Measurements from ENCODE around the gene PCSK6.

Gene PCSK6

GRCh38 chr15:101269479-101270223, 219.9 kb downstream of the PCSK6 start:
- intact Hi-C loops (cut with DNase I) = loop anchor here (10.0 kb wide), 1 partner anchor 665 kb away; the partner anchor contains the start of genes ASB7 and LINS1
- no peak for DNase-seq

DNA sequence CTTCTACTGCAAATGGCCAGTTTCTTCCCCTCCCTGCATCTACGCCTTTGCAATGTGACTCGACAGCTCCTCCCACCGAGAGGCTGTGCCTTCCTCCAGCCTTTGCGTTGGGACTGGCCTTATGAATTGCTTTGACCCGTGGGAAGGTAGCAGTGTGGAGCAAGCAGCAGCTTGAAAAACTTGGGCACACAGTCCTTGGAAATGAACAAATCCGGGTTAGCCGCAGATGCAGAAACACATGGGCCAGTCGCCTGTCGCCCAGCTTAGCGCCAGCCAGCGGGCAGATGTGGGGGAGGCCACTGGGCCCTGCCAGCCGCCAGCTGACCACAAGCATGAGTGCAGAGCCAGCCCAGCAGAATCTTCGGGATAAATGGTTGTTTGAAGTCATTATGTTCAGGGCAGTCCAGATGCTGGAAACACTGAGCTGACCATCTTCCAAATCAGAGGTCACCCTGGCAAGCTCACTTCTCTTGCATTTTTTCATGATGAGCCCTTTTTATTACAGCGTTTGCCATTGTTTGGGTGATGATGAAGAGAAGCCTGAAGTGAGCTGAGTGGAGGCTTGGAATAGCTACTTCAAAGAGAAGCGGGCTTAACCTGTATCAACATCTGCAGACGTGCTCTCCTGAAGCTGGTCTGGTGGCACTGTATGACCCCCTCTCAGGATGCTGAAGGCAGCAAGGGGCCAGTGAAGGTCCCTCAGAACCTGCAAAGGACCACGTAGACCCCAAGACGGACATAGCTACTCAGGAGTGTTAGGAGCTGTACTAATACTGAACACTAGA, 222.0 kb downstream of the PCSK6 start:
- intact Hi-C loops (cut with DNase I) = no loop called here
- peak in 41 of 42 donors; percentile 18 to 87 (median 68) for DNase-seq

GRCh38 chr15:101266787-101267186, 222.7 kb downstream of the PCSK6 start:
- intact Hi-C loops (cut with DNase I) = no loop called here
- no peak for DNase-seq

DNA sequence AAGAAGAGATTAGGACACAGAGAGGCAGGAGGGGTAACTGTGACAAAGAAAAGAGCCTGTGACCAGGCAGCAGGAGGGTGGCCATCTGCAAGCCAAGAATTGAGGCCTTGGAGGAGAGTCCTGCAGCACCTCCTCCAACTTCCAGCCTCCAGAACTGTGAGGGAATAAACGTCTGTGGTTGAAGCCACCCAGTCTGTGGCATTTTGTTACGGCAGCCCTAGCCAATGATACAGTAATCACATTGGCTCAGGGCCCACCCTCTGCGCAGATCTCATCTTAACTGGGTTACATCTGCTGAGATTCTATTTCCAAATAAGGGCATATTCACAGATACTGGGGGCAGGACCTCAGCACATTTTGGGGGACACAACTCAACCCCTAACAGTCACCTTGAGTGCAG, 223.5 kb downstream of the PCSK6 start:
- intact Hi-C loops (cut with DNase I) = no loop called here
- DNase-seq = no peak

- DNase-seq = no peak
- intact Hi-C loops (cut with DNase I) = no loop called here
Measured at GRCh38 chr15:101264911-101265641, 224.4 kb downstream of the PCSK6 start.

- DNase-seq = no peak
- intact Hi-C loops (cut with DNase I) = no loop called here
Measured at GRCh38 chr15:101264011-101264410, 225.5 kb downstream of the PCSK6 start.

DNA sequence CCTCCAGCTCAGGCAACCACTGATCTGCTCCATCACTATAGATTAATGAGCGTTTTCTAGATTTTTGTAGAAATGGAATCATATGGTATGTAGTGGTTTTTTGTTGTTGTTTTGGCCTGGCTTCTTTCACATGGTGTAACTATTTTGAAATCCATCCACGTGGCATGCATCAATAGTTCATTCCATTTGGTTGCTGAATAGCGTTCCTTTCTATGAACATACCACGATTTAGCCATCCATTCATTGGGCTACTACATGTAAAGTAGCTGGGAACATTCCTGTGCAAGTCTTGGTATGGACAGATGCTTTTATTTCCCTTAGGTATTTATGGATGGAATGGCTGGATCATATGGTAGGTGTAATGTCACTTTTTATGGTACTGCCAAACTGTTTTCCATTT, 227.0 kb downstream of the PCSK6 start:
- no peak for DNase-seq
- intact Hi-C loops (cut with DNase I) = no loop called here

DNA sequence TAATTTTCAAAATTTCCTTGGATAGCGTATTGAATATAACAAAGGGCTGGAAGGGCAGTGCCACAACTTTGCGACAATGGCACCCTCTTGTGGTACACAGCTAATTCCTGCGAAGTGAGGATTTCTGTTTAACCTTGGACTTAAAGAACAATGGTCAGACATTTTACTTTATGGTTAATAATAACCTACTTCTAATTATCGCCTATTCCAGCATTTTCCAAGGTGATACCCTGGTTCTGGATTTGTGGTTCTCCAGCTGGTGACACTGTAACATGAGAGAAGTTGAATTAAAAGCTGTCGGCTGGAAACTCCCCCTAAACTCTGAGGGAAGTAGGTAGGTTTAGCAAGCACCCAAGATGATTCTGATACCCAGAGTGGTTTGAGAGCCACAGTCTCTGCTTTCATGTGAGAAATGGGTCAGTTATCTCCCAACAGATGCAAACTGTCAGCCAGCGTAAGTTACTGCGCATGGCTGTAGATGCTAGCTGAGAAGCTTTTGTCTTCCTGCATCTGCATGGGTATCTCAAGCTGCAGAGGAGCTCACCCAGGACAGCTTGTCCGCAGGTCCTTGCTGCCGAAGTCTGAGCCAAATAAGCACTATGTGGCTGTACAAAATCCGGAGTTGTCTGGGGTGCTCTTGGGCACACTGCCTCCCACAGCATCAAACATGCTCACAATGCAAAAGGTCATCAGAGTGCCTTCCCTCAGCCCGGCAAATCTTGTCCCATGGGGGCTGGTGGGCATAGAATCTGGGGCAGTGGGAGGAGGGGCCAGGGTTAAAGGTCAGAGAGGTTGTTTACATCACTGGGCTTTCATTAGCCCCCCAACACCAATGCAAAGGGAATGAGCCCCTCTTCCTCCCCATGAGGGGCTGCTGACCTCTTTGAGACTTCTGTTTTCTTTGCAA, 231.0 kb downstream of the PCSK6 start:
- peak in 41 of 42 donors; percentile 41 to 89 (median 74) for DNase-seq
- intact Hi-C loops (cut with DNase I) = loop anchor here (2.0 kb wide), 1 partner anchor 244 kb away; no protein-coding TSS in a partner anchor

DNA sequence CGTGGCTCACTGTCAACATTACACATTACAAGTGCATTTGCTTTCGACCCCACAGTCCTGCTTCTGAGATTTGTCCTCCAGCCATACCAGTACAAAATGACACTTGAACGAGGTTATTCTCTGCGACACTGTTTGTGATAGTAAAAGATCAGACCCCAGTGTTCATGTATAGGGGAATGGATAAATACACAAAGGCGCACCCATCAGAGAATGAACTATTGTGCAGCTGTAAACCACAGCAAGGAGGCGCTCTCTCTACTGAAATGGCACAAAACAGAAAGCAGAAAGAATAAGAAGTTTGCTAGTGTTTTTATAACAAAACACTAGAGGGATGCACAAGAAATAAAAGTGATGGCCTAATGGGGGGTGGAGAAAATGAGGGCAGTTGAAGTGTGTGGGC, 232.8 kb downstream of the PCSK6 start:
- intact Hi-C loops (cut with DNase I) = no loop called here
- DNase-seq = no peak

DNA sequence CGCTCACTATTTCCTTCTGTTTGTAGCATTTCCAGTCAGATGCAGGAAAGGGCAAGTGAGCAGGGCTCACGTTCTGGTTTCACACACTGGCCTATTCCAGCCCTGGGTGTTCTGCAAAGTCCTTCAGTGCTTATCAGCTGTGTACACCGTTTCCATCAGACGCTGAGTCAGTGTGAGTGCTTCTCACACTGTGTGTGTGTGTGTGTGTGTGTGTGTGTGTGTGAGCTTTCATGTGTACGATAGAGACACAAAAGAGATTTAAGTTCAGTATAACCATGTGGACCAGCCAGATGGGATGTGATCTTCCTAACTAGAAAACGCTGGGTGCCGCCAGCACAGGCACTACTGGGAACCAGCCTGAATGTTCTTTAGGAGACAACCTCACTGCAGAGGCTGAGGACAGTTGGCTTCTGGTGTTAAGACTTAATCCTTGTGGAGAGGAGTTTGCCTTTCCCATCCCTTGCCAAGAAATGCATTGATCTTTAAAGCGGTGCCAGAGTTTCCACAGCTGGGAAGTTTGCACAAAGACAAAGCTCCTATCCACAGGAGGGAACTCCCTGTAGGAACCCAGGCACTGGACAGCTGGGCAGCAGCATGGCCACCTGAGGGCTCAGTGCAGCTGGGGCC, 233.8 kb downstream of the PCSK6 start:
- DNase-seq = no peak

GRCh38 chr15:101255051-101255395, 234.5 kb downstream of the PCSK6 start:
- intact Hi-C loops (cut with DNase I) = no loop called here
- peak in 1 of 42 donors; percentile 16 for DNase-seq

More for the DNA sequence above, 233.8 kb downstream of the PCSK6 start:
- intact Hi-C loops (cut with DNase I) = no loop called here

DNA sequence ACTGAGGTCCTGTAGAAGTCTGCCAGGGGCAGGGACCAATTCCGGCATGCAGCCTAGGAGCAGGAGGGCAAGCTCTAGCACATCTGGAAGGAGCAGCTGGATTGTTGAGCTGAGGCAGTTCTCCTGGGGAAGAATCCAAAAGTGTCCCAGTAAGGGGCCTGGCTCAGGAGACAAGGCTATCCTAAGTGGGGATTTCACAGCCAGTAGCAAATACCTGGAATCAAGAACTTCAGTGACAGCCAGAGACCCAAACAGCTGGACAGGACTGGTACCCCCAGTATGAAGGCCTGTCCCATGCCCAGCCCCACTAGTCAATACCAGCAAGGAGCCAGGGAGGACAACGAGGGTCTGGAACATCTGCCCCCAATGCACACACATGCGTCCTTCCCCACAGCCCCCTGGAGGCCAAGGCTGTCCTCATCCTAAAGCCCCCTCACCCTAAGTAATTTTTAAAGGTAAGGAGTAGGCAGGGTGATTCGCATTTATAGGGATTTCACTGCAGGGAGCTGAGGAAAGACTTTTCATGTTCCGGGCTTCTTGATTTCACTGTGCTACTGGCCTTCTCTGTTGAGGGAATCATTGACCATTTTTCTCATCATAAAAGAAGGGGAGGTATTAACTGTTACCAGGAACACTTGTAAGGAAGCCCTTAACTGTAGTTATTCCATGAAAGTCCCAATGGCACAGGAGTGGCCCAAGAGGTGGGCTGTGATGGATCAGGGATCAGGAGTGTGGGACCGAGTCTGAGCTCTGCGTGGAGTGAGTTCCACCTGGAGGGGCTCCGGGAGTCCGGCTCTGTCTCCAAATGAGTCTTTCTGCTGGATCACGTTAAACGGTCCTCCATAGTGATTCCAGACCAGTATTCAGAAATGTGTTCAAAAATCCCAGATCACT, 235.1 kb downstream of the PCSK6 start:
- DNase-seq = no peak
- intact Hi-C loops (cut with DNase I) = no loop called here
